A172 (cell line): ENCODE measurements around the gene CNOT4. TPM values are rescaled to one million over a fixed set of nuclear protein-coding genes. Genes with fewer than 3 reads are reported as not detected.

Source experiments
- DNase-seq: peaks from one replicate; pipeline ENCODE4 v3.0.0-alpha.2; 2015; ENCODE audit warnings: low spot score
- total RNA-seq: library from RNA; depleted of rRNA; stranded (reverse); fragments of >200 nt; shearing (Covaris generic); gene quantifications from 2 replicates; pipeline ENCODE4 v1.2.3, GENCODE V29; 2014

Gene CNOT4
- total RNA-seq, 1 experiment from 2014 or later: 6.8 TPM

- DNase-seq: no peak
Measured at GRCh38 chr7:135403302-135403701, 106.6 kb downstream of the CNOT4 start.

- no peak for DNase-seq
Measured at GRCh38 chr7:135397689-135398088, 112.2 kb downstream of the CNOT4 start.

GRCh38 chr7:135392701-135393100 lies 117.2 kb downstream of the CNOT4 start:
- DNase-seq: no peak

- DNase-seq: no peak
Measured at GRCh38 chr7:135391514-135391913, 118.4 kb downstream of the CNOT4 start.

- no peak for DNase-seq
Measured at GRCh38 chr7:135390829-135391228, 119.1 kb downstream of the CNOT4 start.

GRCh38 chr7:135389971-135390370 lies 119.9 kb downstream of the CNOT4 start:
- no peak for DNase-seq

GRCh38 chr7:135388616-135389015 lies 121.3 kb downstream of the CNOT4 start:
- DNase-seq: no peak

- DNase-seq: no peak
Measured at GRCh38 chr7:135386776-135387175, 123.1 kb downstream of the CNOT4 start.

- DNase-seq: no peak
Measured at GRCh38 chr7:135386181-135386580, 123.7 kb downstream of the CNOT4 start.

GRCh38 chr7:135385209-135385608 lies 124.7 kb downstream of the CNOT4 start:
- no peak for DNase-seq

- no peak for DNase-seq
Measured at GRCh38 chr7:135383525-135384175, 126.3 kb downstream of the CNOT4 start.

GRCh38 chr7:135382173-135382572 lies 127.7 kb downstream of the CNOT4 start:
- no peak for DNase-seq

- no peak for DNase-seq
Measured at GRCh38 chr7:135381369-135381768, 128.5 kb downstream of the CNOT4 start.

- DNase-seq: no peak
Measured at GRCh38 chr7:135380351-135380750, 129.6 kb downstream of the CNOT4 start.

- no peak for DNase-seq
Measured at GRCh38 chr7:135377171-135377570, 132.7 kb downstream of the CNOT4 start.

- DNase-seq: no peak
Measured at GRCh38 chr7:135375908-135376699, 133.8 kb downstream of the CNOT4 start.

- DNase-seq: no peak
Measured at GRCh38 chr7:135374736-135375135, 135.2 kb downstream of the CNOT4 start.

GRCh38 chr7:135372222-135372621 lies 137.7 kb downstream of the CNOT4 start:
- DNase-seq: no peak

GRCh38 chr7:135370656-135371055 lies 139.2 kb downstream of the CNOT4 start:
- no peak for DNase-seq

GRCh38 chr7:135369405-135369804 lies 140.5 kb downstream of the CNOT4 start:
- no peak for DNase-seq

GRCh38 chr7:135368416-135369186 lies 141.3 kb downstream of the CNOT4 start:
- no peak for DNase-seq

- DNase-seq: no peak
Measured at GRCh38 chr7:135366843-135367508, 142.9 kb downstream of the CNOT4 start.
